ENCODE data around the gene MINK1.
"Not testable (repeated sequence)": the region's sequence is repeated elsewhere in the genome, so short reads cannot be mapped to it uniquely, and the experiment has no call there.

The MINK1 gene

DNA sequence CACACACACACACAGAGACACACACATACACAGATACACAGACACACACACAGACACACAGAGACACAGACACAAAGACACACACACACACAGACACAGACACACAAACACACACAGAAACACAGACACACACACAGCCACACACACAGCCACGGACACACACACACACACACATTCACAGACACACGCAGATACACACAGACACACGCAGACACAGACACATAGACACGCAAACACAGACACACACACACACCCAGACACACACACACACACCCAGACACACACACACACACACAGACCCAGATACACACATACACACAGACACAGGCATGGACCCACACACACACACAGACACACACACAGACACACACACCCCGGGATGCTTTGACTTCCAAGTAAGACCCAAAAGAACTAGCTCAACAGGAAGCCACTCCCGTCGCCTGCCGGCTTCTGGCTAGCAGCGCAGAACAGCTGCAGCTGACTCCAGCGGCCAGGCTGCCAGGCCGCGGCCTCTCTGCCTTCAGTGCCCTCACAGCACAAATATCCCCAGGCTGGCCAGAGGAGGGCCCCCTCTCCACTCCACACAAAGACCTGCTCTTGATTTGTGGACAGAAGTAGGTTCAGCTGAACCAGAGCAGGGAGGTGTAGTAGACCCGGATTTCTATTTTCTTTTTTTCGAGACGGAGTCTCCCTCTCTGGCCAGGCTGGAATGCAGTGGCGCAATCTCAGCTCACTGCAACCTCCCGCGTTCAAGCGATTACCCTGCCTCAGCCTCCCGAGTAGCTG, 75.8 kb downstream of the MINK1 start:
- H3K9me3 ChIP-seq (ENCODE audit: control insufficient read depth, low read depth, low read length): no peaks in the 10 kb centered on the region
- no peak overlapping the region for H3K4me3 ChIP-seq (ENCODE audit: low read length)
- H3K9ac ChIP-seq (ENCODE audit: low read length): no peak overlapping the region
- H3K4me1 ChIP-seq (ENCODE audit: control insufficient read depth, low read depth, low read length): peaks cover 10% of the 10 kb centered on the region
- no peak overlapping the region for H3K27ac ChIP-seq (ENCODE audit: low read length)
- H3K36me3 ChIP-seq (ENCODE audit: control insufficient read depth, low read depth, low read length): no peaks in the 10 kb centered on the region
- no peaks in the 10 kb centered on the region for H3K27me3 ChIP-seq (ENCODE audit: control insufficient read depth, insufficient read depth, low read length)

GRCh38 chr17:4913994-4914393, 80.9 kb downstream of the MINK1 start:
- Histone ChIP-seq H3K4me1 (ENCODE audit: control insufficient read depth, low read depth, low read length) (peaks cover 5% of the 10 kb centered on the region), H3K9me3 (ENCODE audit: control insufficient read depth, low read depth, low read length) (no peaks in the 10 kb centered on the region), H3K9ac (ENCODE audit: low read length) (no peak overlapping the region), H3K4me3 (ENCODE audit: low read length) (no peak overlapping the region), H3K27me3 (ENCODE audit: control insufficient read depth, insufficient read depth, low read length) (no peaks in the 10 kb centered on the region), H3K36me3 (ENCODE audit: control insufficient read depth, low read depth, low read length) (no peaks in the 10 kb centered on the region), H3K27ac (ENCODE audit: low read length) (no peak overlapping the region)

GRCh38 chr17:4914551-4914950, 81.4 kb downstream of the MINK1 start:
- not testable (repeated sequence) for H3K9me3 ChIP-seq (ENCODE audit: control insufficient read depth, low read depth, low read length); H3K4me3 ChIP-seq (ENCODE audit: low read length); H3K36me3 ChIP-seq (ENCODE audit: control insufficient read depth, low read depth, low read length); H3K4me1 ChIP-seq (ENCODE audit: control insufficient read depth, low read depth, low read length); H3K9ac ChIP-seq (ENCODE audit: low read length); H3K27ac ChIP-seq (ENCODE audit: low read length); H3K27me3 ChIP-seq (ENCODE audit: control insufficient read depth, insufficient read depth, low read length)

GRCh38 chr17:4919511-4920047, 86.4 kb downstream of the MINK1 start:
- peaks cover 3% of the 10 kb centered on the region for H3K4me1 ChIP-seq (ENCODE audit: control insufficient read depth, low read depth, low read length)
- no peak overlapping the region for H3K27ac ChIP-seq (ENCODE audit: low read length)
- no peaks in the 10 kb centered on the region for H3K9me3 ChIP-seq (ENCODE audit: control insufficient read depth, low read depth, low read length)
- H3K27me3 ChIP-seq (ENCODE audit: control insufficient read depth, insufficient read depth, low read length): no peaks in the 10 kb centered on the region
- H3K36me3 ChIP-seq (ENCODE audit: control insufficient read depth, low read depth, low read length): no peaks in the 10 kb centered on the region
- no peak overlapping the region for H3K9ac ChIP-seq (ENCODE audit: low read length)
- no peak overlapping the region for H3K4me3 ChIP-seq (ENCODE audit: low read length)

DNA sequence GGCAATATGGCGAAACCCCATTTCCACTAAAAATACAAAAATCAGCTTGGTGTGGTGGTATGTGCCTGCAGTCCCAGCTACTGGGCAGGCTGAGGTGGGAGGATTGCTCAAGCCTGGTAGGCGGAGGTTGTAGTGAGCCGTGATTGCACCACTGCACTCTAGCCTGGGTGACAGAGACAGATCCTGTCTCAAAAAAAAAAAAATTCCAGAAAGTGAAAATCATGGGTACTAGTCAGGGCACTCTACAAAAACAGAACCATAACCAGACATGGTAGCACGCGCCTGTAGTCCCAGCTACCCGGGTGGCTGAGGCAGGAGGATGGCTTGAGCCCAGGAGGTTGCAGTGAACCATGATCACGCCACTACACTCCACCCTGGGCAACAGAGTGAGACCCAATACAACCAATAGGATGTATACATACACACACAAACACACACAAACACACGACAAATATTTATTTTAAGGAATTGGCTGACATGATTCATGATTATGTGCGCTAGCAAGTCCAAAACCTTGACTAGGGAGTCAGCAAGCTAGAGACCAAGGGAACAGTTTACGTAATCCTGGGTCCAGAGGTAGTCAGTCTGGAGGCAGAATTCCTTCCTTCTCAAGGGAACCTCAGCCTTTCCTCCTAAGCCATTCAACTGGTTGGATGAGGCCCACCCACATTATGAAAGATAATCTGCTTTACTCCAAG, 87.4 kb downstream of the MINK1 start:
- H3K36me3 ChIP-seq (ENCODE audit: control insufficient read depth, low read depth, low read length): no peaks in the 10 kb centered on the region
- no peak overlapping the region for H3K9ac ChIP-seq (ENCODE audit: low read length)
- no peak overlapping the region for H3K4me3 ChIP-seq (ENCODE audit: low read length)
- no peaks in the 10 kb centered on the region for H3K9me3 ChIP-seq (ENCODE audit: control insufficient read depth, low read depth, low read length)
- H3K27ac ChIP-seq (ENCODE audit: low read length): no peak overlapping the region
- peaks cover 3% of the 10 kb centered on the region for H3K4me1 ChIP-seq (ENCODE audit: control insufficient read depth, low read depth, low read length)
- H3K27me3 ChIP-seq (ENCODE audit: control insufficient read depth, insufficient read depth, low read length): no peaks in the 10 kb centered on the region

- Histone ChIP-seq H3K4me3 (ENCODE audit: low read length) (no peak overlapping the region), H3K4me1 (ENCODE audit: control insufficient read depth, low read depth, low read length) (peaks cover 3% of the 10 kb centered on the region), H3K27ac (ENCODE audit: low read length) (no peak overlapping the region)
Observed at GRCh38 chr17:4921320-4921719, 88.2 kb downstream of the MINK1 start.

GRCh38 chr17:4926577-4927335, 93.6 kb downstream of the MINK1 start:
- H3K4me3 ChIP-seq (ENCODE audit: low read length); H3K4me1 ChIP-seq (ENCODE audit: control insufficient read depth, low read depth, low read length); H3K36me3 ChIP-seq (ENCODE audit: control insufficient read depth, low read depth, low read length); H3K9me3 ChIP-seq (ENCODE audit: control insufficient read depth, low read depth, low read length); H3K9ac ChIP-seq (ENCODE audit: low read length); H3K27me3 ChIP-seq (ENCODE audit: control insufficient read depth, insufficient read depth, low read length); H3K27ac ChIP-seq (ENCODE audit: low read length): not testable (repeated sequence)

More at GRCh38 chr17:4921320-4921719, 88.2 kb downstream of the MINK1 start:
- no peaks in the 10 kb centered on the region for H3K9me3 ChIP-seq (ENCODE audit: control insufficient read depth, low read depth, low read length)
- H3K9ac ChIP-seq (ENCODE audit: low read length): no peak overlapping the region
- H3K27me3 ChIP-seq (ENCODE audit: control insufficient read depth, insufficient read depth, low read length): no peaks in the 10 kb centered on the region
- no peaks in the 10 kb centered on the region for H3K36me3 ChIP-seq (ENCODE audit: control insufficient read depth, low read depth, low read length)

- no peaks in the 10 kb centered on the region for H3K9me3 ChIP-seq (ENCODE audit: control insufficient read depth, low read depth, low read length)
- H3K36me3 ChIP-seq (ENCODE audit: control insufficient read depth, low read depth, low read length): peaks cover 3% of the 10 kb centered on the region
- H3K9ac ChIP-seq (ENCODE audit: low read length): no peak overlapping the region
- no peak overlapping the region for H3K27ac ChIP-seq (ENCODE audit: low read length)
- no peak overlapping the region for H3K4me3 ChIP-seq (ENCODE audit: low read length)
- H3K27me3 ChIP-seq (ENCODE audit: control insufficient read depth, insufficient read depth, low read length): no peaks in the 10 kb centered on the region
- no peaks in the 10 kb centered on the region for H3K4me1 ChIP-seq (ENCODE audit: control insufficient read depth, low read depth, low read length)
Observed at GRCh38 chr17:4928881-4929280, 95.7 kb downstream of the MINK1 start.

DNA sequence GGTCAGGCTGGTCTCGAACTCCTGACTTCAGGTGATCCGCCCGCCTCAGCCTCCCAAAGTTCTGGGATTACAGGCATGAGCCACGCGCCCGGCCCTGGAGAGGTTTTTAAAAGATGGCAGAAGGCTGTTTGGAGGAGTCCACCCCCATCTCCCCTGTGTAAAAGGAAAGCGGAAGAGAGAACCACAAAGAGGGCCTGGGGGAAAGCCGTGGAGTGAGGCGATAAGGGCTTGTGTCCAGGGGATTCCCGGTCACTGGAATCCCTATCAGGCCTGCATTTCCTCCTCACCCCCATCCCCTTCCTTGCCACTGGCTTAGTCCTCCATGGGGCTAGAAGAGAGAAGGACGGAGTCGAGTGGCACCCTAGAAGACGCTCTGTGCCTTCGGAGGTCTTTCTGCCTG, 98.8 kb downstream of the MINK1 start, which contains the start of gene GP1BA:
TSS of gene GP1BA (plus strand) at position 315 of the 400 bp plus-strand sequence. CDS start 328 bp downstream, outside the sequence.
- Histone ChIP-seq H3K36me3 (ENCODE audit: control insufficient read depth, low read depth, low read length) (peaks cover 6% of the 10 kb centered on the region), H3K9ac (ENCODE audit: low read length) (no peak within 1 kb of the TSS), H3K4me1 (ENCODE audit: control insufficient read depth, low read depth, low read length) (peaks cover 2% of the 10 kb centered on the region), H3K27ac (ENCODE audit: low read length) (no peak within 1 kb of the TSS), H3K27me3 (ENCODE audit: control insufficient read depth, insufficient read depth, low read length) (no peaks in the 10 kb centered on the region), H3K9me3 (ENCODE audit: control insufficient read depth, low read depth, low read length) (no peaks in the 10 kb centered on the region), H3K4me3 (ENCODE audit: low read length) (no peak within 1 kb of the TSS)

DNA sequence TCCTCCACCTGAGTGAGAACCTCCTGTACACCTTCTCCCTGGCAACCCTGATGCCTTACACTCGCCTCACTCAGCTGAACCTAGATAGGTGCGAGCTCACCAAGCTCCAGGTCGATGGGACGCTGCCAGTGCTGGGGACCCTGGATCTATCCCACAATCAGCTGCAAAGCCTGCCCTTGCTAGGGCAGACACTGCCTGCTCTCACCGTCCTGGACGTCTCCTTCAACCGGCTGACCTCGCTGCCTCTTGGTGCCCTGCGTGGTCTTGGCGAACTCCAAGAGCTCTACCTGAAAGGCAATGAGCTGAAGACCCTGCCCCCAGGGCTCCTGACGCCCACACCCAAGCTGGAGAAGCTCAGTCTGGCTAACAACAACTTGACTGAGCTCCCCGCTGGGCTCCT, 99.6 kb downstream of the MINK1 start:
- no peaks in the 10 kb centered on the region for H3K27me3 ChIP-seq (ENCODE audit: control insufficient read depth, insufficient read depth, low read length)
- peaks cover 2% of the 10 kb centered on the region for H3K4me1 ChIP-seq (ENCODE audit: control insufficient read depth, low read depth, low read length)
- no peaks in the 10 kb centered on the region for H3K9me3 ChIP-seq (ENCODE audit: control insufficient read depth, low read depth, low read length)
- no peak overlapping the region for H3K4me3 ChIP-seq (ENCODE audit: low read length)
- peaks cover 11% of the 10 kb centered on the region for H3K36me3 ChIP-seq (ENCODE audit: control insufficient read depth, low read depth, low read length)
- H3K27ac ChIP-seq (ENCODE audit: low read length): no peak overlapping the region
- H3K9ac ChIP-seq (ENCODE audit: low read length): no peak overlapping the region

- H3K27ac ChIP-seq (ENCODE audit: low read length): no peak overlapping the region
- no peaks in the 10 kb centered on the region for H3K27me3 ChIP-seq (ENCODE audit: control insufficient read depth, insufficient read depth, low read length)
- H3K9ac ChIP-seq (ENCODE audit: low read length): no peak overlapping the region
- H3K9me3 ChIP-seq (ENCODE audit: control insufficient read depth, low read depth, low read length): no peaks in the 10 kb centered on the region
- peaks cover 5% of the 10 kb centered on the region for H3K4me1 ChIP-seq (ENCODE audit: control insufficient read depth, low read depth, low read length)
- no peak overlapping the region for H3K4me3 ChIP-seq (ENCODE audit: low read length)
- peaks cover 14% of the 10 kb centered on the region for H3K36me3 ChIP-seq (ENCODE audit: control insufficient read depth, low read depth, low read length)
Observed at GRCh38 chr17:4933646-4934045, 100.5 kb downstream of the MINK1 start.

All from iPS-18a (cell line).